ENCODE measurements around the gene LHFPL2.

DNA sequence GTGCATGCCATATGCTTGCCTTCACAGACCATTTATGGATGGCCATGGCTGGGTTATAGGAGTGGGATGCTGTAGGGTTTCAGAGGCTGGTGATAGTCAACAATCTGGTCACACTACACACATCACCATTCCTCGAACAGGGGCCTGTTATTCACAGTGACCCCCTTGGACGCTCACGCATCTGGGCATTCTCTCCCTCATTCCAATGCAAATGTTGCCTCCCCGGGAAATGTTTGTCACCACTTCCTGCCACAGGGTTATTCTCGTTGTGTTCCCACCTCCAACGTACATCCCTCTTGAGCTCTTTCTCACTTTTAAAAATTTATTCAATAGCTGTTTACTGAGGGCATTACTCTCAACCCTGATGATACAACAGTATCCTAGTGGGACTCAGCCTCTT, 152.8 kb downstream of the LHFPL2 start:
- TF ChIP-seq ZNF3 (CRISPR knock-in tag; IDR thresholded peaks at IDR 0.05) = no peak
- no peak for TF ChIP-seq ZNF274 (IDR thresholded peaks at IDR 0.05; ENCODE audit: borderline replicate concordance, low read depth, low read length)
- no peak for TF ChIP-seq KLF10 (CRISPR knock-in tag; IDR thresholded peaks at IDR 0.05)
- TF ChIP-seq E2F5 (CRISPR knock-in tag; IDR thresholded peaks at IDR 0.05) = no peak
- TF ChIP-seq, protein P1, sequence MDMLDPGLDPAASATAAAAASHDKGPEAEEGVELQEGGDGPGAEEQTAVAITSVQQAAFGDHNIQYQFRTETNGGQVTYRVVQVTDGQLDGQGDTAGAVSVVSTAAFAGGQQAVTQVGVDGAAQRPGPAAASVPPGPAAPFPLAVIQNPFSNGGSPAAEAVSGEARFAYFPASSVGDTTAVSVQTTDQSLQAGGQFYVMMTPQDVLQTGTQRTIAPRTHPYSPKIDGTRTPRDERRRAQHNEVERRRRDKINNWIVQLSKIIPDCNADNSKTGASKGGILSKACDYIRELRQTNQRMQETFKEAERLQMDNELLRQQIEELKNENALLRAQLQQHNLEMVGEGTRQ (CRISPR knock-in tag; IDR thresholded peaks at IDR 0.05) = no peak
- TF ChIP-seq BRCA1 (IDR thresholded peaks at IDR 0.05) = no peak
- no peak for TF ChIP-seq BRCA1 (CRISPR knock-in tag; IDR thresholded peaks at IDR 0.05)
- no peak for TF ChIP-seq MTA3 (IDR thresholded peaks at IDR 0.05; ENCODE audit: borderline replicate concordance)
- TF ChIP-seq SETDB1 (IDR thresholded peaks at IDR 0.05; ENCODE audit: low read length) = no peak

All from K562 (cell line).